Stimulated activated CD8-positive, alpha-beta memory T cell treated with anti-CD3 and anti-CD28 coated beads, Interleukin-12 subunit alpha, Interleukin-12 subunit beta, amount 100 ng/mL, for 1 hour (primary cell): Measurements from ENCODE around the gene ZFP3.
"Not testable (repeated sequence)": the region's sequence is repeated elsewhere in the genome, so short reads cannot be mapped to it uniquely, and the experiment has no call there.

Source experiments
- DNase-seq: peaks from one replicate; pipeline ENCODE4 v3.0.0-alpha.2; 2020; ENCODE audit warnings: low read depth

ZFP3 gene

DNA sequence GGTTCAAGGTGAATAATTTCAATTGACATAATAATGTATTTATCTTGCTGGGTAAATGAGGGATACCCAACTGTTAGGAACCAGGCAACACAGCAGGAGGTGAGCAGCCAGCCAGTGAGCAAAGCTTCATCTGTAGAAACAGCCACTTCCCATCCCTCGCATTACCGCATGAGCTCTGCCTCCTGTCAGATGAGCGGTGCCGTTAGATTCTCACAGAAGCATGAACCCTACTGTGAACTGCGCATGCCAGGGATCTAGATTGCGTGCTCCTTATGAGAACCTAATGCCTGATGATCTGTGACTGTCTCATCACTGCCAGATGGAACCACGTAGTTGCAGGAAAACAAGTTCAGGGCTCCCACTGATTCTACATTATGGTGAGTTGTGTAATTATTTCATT lies 46.6 kb downstream of the ZFP3 start:
- DNase-seq = not testable (repeated sequence)

DNA sequence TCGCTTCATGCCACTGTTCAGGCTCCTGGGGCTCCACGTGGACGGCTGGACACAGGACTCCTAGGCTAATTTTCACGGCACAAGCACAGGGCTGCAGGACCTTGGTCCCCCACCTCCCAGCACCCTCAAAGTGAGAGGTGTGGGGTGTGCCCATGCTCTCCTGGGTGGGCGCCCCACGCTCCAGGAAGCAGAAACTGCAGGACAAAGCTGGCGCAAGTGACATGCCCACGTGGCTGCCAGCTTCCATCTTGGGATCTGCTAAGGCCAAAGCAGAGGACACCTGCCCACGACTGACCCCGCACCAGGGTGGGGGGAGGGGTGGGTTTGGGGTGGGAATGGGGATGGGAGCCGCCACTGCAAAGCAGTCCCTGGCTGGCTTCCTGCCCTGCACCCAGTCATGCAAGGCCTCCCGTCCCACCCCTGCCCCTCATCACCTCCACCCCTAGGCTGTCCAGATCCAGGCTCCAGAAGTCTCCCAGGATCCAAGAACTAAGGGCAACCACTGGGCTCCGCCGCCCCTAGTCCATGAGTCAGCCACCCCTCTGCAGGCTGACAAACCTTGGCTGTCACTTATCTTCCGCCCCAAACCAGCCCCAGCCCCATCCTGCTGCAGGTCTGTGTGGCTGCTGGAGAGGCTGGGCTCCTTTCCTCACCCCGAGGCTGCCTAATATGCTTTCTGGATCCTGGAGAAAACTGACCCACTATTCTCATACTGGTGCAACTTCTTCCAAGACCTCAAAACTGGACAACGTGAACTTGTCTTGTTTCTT lies 48.6 kb downstream of the ZFP3 start:
- DNase-seq = no peak

DNA sequence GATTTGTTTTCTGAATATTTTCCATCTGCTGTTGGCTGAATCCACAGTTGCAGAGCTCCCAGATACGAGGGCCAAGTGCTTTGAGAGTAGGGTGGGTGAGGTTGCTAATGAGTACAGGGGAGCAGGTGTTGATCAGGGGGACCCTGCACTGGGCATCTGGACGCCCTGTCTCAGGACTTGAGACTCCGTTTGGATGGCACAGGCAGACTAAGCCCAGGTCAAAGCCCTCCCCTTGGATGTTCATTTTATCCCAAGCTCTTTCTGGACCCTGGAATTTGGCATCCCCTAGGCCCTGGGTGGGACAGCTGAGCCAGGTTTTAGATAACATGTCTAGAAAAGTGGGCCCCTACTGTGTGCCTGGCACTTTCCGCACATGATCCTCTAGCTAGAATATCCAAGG lies 49.6 kb downstream of the ZFP3 start:
- no peak for DNase-seq

DNA sequence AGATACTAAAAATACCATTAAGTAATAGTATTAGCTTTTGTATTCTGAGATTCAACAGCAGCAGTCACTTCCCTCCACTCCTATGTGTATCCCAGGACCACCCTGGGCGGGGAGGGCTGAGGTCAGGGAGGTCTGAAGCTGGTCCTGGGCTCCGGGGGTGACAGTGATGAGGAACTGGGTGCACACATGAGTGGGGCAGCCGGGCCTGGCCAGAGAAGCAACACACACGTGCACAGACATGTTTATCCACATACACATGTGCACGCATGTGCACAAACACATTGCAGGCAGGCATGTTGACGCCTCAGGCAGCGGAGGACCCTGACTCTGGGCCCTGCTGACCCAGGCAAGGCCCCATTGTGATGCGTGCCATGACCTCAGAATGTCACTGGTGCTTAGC lies 50.1 kb downstream of the ZFP3 start:
- not testable (repeated sequence) for DNase-seq

DNA sequence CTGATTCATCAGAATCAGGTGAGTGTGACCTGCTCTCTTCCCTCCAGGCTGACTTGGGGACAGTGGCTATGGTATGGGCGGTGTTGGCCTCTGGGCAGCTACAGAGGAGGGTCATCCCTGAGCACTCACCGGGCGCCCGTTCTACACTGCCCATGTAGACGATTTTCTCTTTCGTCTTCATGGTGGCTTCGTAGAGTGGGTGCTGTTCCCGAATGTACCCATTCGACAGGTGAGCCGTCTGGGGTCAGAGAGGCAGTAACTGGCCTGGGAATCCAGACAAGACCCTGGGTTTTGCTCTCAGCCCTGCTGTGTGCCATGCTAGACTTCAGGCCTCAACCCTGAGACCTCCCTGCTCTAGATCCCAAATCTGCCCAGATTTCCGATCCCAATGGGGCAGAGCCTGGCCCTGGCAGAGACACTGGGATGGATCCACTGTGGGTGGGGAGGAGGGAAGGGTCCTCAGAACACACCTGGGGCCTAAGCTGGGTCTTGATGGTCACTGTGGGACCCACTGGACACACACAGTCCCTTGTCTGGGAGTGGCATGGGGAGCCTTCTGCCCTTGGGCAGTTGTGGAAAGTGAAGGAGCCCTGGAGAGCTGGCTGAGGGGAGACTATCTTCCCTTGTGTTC lies 50.8 kb downstream of the ZFP3 start:
- DNase-seq = no peak

DNA sequence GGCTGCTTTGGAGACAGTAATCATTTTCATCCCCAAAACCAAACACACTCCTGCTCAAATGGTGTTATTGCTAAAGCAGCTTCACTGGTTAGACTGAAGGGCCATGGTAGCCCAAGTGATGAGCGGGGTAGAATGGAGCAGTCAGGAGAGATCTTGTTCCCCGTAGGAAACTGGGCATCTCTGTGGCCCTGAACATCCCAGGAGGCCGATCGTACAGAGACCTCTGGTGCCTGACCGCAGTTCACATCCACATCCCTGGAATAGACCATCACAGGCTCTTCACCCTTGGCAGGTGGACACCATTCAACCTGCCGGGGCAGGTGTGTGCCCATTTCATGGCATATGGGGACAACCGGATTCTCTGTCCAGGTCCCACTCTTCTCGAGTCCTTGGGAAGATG lies 51.5 kb downstream of the ZFP3 start:
- DNase-seq = not testable (repeated sequence)

DNA sequence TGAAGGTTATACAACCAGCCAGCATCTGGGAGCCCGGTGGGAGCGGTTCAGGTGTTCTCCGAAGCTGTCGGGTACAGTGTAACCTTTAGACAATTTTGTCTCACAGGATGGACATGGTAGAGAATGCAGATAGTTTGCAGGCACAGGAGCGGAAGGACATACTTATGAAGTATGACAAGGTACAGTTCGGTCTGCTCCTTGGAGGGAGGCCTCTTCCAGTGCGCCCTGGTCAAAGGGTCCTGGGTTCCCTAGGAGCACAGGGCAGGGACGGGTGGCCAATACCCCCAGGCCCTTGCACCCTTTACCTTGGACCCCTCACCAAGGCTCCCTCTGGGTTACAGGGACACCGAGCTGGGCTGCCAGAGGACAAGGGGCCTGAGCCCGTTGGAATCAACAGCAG lies 52.0 kb downstream of the ZFP3 start:
- not testable (repeated sequence) for DNase-seq

DNA sequence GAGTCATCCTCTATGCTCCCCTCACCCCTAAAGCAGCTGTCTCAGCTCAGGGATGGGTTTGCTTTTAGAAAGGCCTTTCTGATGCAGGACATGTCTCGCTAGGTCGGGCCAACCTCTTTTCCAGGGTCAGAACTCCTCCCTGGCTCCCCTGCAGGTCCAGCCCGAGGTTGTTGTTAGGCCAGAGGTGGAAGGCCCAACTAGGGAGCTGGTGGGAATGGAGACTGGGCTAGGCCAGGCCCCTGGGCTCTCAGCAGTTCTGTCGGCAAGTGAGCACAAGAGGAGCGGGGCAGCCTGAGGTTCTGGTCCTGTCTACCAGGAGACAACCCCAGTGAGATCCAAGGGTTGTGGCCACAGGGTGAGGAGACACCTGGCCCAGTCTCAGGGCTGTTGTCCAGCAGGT lies 52.4 kb downstream of the ZFP3 start:
- not testable (repeated sequence) for DNase-seq

DNA sequence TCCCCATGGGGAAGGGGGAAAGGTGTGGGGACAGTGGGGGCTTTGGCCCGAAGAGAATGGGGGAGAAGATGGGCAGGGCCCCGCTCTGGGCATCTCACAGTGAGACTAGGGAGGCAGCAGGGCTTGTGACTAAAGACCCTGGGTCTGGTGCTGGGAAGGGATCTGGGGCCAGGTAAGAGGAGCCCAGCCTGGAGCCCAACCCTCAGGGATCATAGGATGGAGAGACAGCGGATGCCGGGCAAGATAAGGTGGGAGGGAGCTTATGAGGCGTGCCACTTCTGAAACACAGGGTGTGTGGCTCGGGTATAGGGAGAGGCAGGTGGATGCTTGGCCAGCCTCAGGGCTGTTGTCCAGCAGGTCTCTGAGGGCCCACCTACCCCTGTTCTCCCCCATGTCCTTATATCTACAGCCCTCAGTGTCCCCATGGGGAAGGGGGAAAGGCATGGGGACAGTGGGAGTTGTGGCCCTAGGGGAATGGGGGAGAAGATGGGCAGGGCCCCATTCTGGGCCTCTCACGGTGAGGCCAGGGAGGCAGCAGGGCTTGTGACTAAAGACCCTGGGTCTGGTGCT lies 53.0 kb downstream of the ZFP3 start:
- DNase-seq = no peak

DNA sequence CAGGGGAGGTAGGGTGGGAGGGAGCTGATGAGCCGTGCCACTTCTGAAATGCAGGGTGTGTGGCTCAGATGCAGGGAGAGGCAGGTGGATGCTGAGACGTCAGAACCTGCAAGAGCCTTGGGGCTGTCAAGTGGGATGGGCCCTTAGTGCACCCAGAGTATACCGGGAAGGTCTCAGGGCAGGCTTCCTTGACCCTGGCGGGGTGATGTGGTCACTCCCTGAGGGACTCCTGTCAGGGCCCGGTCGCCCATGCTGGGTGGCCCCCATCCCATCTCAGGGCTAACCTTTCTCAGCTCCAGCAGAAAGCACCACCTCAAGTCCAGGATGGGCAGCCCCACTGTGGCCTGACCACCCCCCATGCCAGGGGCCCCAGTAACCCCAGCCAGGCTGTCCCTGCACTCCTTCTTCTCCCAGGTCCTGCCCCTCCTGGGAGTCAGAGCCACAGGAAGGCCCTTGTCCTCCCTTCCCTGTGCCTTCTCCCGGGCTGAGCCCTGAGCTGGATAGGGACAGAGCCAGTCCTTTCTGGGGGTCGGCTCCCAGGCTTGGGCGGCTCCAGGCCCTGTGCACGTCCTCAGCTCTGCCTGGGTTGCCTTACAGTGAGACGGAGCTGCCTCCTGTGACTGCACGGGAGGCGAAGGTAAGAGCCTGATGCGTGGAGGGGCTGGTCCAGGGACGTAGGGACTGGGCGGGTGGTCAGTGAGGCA lies 53.7 kb downstream of the ZFP3 start:
- not testable (repeated sequence) for DNase-seq

DNA sequence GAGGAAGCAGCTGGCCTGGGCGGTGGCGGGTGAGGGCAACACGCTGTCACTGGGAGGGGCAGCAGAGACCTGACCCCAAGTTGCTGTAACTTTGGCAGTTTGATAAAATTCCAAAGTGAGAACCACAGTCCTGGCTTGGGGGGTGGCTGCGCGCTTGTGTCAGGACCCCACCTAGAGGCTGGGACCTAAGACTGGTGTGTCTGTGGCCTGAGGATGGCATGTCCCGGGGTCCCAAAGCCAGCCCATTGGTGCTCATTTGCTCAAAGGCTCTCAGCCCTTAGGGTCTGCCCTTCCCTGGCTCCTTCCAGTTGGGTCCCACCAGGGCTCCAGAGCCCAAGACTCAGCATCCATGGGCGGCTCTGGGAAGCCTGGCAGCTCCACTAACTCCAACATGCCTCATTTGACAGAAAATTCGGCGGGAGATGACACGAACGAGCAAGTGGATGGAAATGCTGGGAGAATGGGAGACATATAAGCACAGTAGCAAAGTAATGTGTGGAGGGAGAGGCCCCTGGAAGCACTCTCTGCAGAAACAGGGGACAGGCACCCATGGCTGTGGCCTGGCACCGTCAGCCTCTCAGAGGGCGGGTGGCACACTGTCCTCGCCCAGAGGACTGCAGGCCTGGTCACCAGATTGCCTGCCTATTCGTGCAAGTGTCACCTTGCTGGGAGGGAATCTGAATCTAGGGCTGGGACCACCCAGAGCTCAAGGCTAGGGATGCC lies 54.4 kb downstream of the ZFP3 start:
- not testable (repeated sequence) for DNase-seq

DNA sequence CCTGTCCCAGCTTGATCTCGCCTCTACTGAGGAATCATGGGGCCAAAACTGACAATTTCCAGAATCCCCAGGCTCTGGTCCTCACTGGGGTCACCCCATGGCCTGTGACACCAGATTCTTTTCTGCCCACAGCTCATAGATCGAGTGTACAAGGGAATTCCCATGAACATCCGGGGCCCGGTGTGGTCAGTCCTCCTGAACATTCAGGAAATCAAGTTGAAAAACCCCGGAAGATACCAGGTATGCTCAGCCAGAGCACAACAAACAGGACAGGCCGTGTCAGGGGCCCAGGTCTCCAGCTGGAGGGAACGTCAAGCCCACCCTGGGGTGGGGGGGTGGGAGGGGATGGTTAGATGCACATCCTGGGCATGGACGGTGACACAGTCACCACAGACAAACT lies 55.0 kb downstream of the ZFP3 start:
- DNase-seq = no peak

DNA sequence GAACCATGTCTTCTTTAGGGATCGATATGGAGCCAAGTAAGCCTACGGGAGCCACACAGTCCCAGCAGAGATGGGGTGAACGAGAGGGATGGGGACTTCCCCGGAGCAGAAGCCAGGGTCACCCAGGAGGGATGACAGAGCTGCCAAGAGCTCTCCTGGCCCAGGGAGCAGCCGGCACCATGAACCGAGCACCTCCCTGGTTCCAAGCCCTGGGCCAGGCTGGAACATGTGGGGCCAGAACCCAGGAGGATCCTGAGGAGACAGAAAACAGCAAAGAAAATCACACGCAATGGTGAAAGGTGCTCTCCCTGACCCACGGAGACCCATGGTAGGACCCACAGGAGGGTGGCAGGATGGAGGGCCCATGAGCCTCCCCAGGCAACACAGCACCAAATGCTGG lies 55.7 kb downstream of the ZFP3 start:
- not testable (repeated sequence) for DNase-seq

DNA sequence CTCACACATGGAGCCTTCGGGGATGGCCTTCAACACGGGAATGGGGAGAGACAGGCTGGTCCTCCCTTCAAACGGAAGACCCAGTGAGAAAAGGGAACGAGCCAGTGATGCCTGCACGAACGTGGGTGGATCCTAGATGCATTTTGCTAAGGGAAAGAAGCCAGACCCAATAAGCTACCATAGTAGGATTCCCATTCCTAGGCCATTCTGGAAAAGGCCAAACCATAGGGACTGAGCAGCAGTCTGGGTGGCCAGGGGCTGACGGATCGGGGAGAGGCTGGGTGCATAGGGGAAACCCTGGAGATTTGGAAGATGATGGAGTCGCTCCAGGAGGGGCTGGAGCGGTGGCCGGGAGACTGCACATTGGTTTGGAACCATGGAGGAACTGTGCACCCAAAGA lies 56.3 kb downstream of the ZFP3 start:
- not testable (repeated sequence) for DNase-seq

DNA sequence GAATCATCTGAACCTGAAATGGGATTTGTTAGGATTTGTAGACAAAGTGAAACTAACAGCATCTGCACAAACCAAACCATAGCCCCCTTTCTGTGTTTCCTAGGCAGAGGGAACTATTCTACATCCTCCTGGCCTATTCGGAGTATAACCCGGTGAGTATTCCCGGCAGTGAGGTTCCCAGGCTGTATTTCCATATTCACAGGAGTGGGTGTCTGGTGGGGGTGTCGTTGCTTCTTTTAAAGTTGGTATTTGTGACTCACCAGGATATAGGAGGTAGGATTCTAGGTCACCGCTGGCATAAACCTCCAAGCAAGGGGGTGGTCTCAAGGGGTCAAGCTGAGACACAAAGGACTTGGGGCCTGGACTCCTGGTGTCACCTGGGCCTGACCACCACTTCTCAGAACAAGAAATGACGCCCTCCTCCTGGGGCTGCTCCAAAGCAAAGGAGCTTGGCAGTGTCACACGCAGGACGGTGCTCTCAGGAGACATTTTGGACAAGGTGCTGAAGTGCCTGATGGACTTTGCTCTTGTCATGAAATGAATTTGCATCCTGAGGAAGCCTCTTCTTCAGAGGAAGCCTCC lies 57.0 kb downstream of the ZFP3 start:
- not testable (repeated sequence) for DNase-seq

DNA sequence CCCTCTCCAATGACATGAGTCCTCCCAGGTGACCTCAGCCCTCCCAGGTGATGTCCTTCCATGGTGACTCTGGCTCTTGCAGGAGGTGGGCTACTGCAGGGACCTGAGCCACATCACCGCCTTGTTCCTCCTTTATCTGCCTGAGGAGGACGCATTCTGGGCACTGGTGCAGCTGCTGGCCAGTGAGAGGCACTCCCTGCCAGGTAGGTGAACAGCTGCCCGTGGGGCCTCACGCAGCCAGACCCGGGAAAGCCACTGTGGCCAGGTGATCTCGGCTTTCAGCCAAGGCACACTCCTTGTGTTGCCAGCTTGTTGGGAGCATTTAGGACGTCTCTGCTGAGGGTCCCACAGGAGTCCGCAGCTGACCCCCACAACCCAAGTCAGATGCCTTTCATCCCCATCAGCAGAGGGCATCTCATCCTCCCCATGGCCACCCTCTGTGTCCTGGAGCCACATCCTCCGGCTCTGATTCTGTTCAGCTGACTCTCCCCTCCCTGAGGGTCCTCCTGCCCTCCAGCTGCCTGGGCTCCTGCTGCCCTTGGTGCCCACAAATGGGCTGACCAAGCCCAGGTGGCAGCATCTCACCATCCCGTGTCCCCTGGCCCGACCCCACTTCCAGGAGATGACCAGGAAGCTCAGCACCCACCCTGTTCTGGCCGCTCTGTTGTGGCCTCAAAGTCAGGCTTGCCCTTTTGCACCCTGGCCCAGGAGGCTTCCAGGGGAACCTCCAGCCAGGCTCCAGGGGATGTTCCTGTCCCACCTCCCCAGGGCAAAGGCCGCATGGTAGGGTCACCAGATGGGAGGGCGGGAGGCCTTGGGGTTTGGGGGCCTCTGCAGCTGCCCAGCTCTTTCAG lies 57.7 kb downstream of the ZFP3 start:
- DNase-seq = no peak

DNA sequence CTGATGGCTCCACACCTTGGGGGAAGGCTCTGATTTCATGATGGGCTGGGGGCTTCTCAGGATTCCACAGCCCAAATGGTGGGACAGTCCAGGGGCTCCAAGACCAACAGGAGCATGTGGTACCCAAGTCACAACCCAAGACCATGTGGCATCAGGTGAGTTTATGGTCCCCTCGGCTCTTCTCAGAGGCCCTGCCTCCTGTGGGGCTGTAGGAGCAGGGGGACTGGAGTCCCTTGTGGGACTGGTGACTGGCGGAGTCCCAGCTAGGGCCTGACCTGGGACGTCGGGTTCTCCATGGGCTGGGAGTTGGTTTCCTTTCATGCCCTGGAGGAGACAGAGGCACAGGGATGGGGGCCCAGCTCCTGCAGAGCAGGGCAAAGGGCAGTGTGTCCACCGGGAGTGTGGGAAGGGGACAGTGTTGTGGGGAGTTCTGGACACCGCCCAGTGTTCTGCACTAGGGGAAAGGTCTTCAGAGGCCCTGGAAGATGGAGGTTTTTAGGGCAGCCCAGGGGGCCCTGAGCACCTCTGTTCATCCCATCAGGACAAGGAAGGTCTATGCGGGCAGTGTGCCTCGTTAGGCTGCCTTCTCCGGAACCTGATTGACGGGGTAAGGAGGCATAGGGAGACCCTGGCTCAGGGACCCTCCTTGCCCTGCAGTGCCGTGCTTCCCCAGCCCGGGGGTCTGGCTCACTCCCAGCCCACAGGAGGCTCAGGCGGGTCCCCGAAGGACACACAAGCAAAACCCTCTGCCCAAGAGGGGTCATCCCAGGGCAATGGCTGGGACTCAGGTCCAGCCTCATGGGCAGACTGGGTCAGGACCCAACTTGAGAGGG lies 58.5 kb downstream of the ZFP3 start:
- not testable (repeated sequence) for DNase-seq

DNA sequence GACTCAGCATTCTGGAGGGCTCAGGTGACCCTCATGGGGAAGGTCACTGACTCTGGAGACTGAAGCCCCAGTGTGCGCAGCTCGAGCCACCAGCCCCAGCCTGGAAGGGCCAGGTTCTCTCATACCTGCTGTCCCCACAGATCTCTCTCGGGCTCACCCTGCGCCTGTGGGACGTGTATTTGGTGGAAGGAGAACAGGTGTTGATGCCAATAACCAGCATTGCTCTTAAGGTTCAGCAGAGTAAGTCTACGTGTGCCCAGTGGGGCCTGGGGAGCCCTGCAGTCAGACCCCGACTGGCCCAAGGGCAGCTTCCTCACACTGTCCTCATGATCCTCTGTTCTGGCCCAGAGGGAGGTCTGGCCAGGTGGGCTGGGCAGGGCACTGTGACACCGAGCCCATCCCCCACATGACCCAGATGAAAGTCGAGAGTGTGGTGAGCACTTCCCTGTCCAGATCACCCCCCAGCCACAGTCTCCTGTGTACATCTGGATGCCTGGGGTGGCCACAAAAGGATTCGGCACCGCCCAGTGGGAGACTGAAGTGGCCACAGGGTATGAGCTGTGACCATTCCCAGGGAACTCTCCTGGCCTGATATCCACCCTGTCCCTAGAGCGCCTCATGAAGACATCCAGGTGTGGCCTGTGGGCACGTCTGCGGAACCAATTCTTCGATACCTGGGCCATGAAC lies 59.4 kb downstream of the ZFP3 start:
- not testable (repeated sequence) for DNase-seq

DNA sequence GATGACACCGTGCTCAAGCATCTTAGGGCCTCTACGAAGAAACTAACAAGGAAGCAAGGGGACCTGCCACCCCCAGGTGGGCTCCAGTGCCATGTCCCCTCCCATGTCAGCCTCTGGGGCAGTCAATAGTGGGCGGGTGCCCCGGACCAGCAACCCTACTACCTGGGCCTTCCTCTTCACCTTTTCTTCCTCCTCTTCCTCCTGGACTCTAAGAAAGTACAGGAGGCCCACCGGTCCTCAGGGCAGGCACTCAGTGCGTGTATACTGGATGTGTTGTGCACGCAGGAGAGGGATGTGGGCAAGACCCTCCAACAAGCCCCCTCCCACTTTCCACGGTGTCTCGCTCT lies 59.9 kb downstream of the ZFP3 start:
- DNase-seq = not testable (repeated sequence)
